K562 (cell line): Measurements from ENCODE around the gene ULBP2. TPM values are rescaled to one million over a fixed set of nuclear protein-coding genes. Genes with fewer than 3 reads are reported as not detected.
A peak's percentile ranks its signal among the peaks of the same experiment; 100 is the strongest.

ENCODE experiments used
- CSDE1 ChIP-seq, 2 experiments: fragments of 450-650 bp; IDR thresholded peaks; 2 replicates each; pipeline ENCODE4 v1.6.1; 2016; ENCODE audit warnings: mild to moderate bottlenecking in 1 of 2
- FOXK1 ChIP-seq: sonication (generic); formaldehyde crosslinking; IDR thresholded peaks from 2 replicates; pipeline ENCODE4 v1.8.0; 2022; ENCODE audit warnings: missing genetic modification reagents, mild to moderate bottlenecking, borderline replicate concordance
- HDAC1 ChIP-seq, 2 experiments: fragments of 450-650 bp; IDR thresholded peaks; 2 replicates each; pipeline ENCODE4 v1.6.1; 2016 to 2017; ENCODE audit warnings: inconsistent platforms in 1 of 2, mild to moderate bottlenecking in 1 of 2, moderate library complexity in 1 of 2
- IRF2 ChIP-seq: sonication (generic); formaldehyde crosslinking; IDR thresholded peaks from 2 replicates; pipeline ENCODE4 v1.8.1; 2022; ENCODE audit warnings: mild to moderate bottlenecking, missing genetic modification reagents
- NCOA2 ChIP-seq, 2 experiments: fragments of 450-650 bp; IDR thresholded peaks; 2 replicates each; pipeline ENCODE4 v1.6.1; 2018; ENCODE audit warnings: mild to moderate bottlenecking in 2 of 2, moderate library complexity in 1 of 2; ENCODE audit not compliant: partially characterized antibody in 2 of 2
- NEUROD1 ChIP-seq: fragments of 150-350 bp; IDR thresholded peaks from 2 replicates; pipeline ENCODE4 v1.6.1; 2014; ENCODE audit warnings: borderline replicate concordance, low read length, low read depth; ENCODE audit not compliant: partially characterized antibody
- POLR3A ChIP-seq: IDR thresholded peaks from 2 replicates; pipeline ENCODE4 v1.6.1; 2011; ENCODE audit warnings: borderline replicate concordance, mild to moderate bottlenecking, moderate library complexity; ENCODE audit not compliant: insufficient read length, insufficient read depth; ENCODE audit errors: extremely low read depth
- PYGO2 ChIP-seq: fragments of 450-650 bp; IDR thresholded peaks from 2 replicates; pipeline ENCODE4 v1.6.1; 2016; ENCODE audit warnings: mild to moderate bottlenecking, missing genetic modification characterization, moderate library complexity, missing compliant biosample characterization
- SIRT6 ChIP-seq: IDR thresholded peaks from one replicate; pipeline ENCODE4 v1.6.1; 2012; ENCODE audit warnings: low read depth, mild to moderate bottlenecking, control low read depth, inconsistent platforms, low read length, moderate library complexity
- SLC30A9 ChIP-seq: fragments of 250-450 bp; sonication (Bioruptor Pico); IDR thresholded peaks from 2 replicates; pipeline ENCODE4 v1.8.0; 2022; ENCODE audit warnings: mild to moderate bottlenecking, moderate library complexity
- SRF ChIP-seq, 2 experiments: fragments of 250-450, 450-650 bp in 1 of 2; sonication (Bioruptor Pico) in 1 of 2; sonication (generic) in 1 of 2; formaldehyde crosslinking; IDR thresholded peaks; 2 replicates each; pipeline versions ENCODE4 v1.5.0 to v1.5.1; 2020 to 2022; ENCODE audit warnings: mild to moderate bottlenecking in 1 of 2, missing genetic modification reagents in 1 of 2
- U2AF2 ChIP-seq: fragments of 200-400 bp; formaldehyde crosslinking; optimal IDR thresholded peaks from 2 replicates; pipeline ENCODE3; 2017; ENCODE audit warnings: low read depth, mild to moderate bottlenecking, low read length
- polyA plus RNA-seq, 8 experiments: library from polyadenylated mRNA; depleted of rRNA in 4 of 8; stranded (reverse) in 5 of 8; unstranded in 3 of 8; fragments of >200 nt; fragmentation: Nextera tagmentation in 2 of 8; fragmentation: Illumina TruSeq in 1 of 8; extraction: Ambion mirVana in 2 of 8; extraction: Trizol in 1 of 8; gene quantifications; 2 replicates each; pipeline versions ENCODE4 v1.2.1 to v1.2.3, GENCODE V29; 2011 to 2014; ENCODE audit warnings: inconsistent platforms in 1 of 8, missing spikeins in 1 of 8
- total RNA-seq, 7 experiments: library from RNA; depleted of rRNA in 6 of 7; stranded (reverse); fragments of >200 nt in 6 of 7; fragmentation: Illumina TruSeq in 2 of 7; extraction: Trizol in 2 of 7; gene quantifications; 2 replicates each; pipeline versions ENCODE4 v1.2.1 to v1.2.3, GENCODE V29; 2011 to 2021; ENCODE audit warnings: low replicate concordance in 1 of 7
- TF ChIP-seq, protein P1 (sequence below), 2 experiments: fragments of 450-650 bp; formaldehyde crosslinking in 1 of 2; IDR thresholded peaks; 2 replicates each; pipeline versions ENCODE4 v1.4.0 to v1.6.1; 2014 to 2020; ENCODE audit warnings: mild to moderate bottlenecking in 2 of 2, borderline replicate concordance in 1 of 2, low read depth in 1 of 2
- TF ChIP-seq, protein P2 (sequence below), 3 experiments: fragments of 200-800 bp in 1 of 3; fragments of 250-450 bp in 1 of 3; fragments of 450-650 bp in 1 of 3; sonication (Bioruptor Pico) in 1 of 3; sonication (Bioruptor generic) in 1 of 3; formaldehyde crosslinking in 1 of 3; IDR thresholded peaks; 2 replicates each; pipeline versions ENCODE4 v1.6.1 to v1.8.0; 2016 to 2022; ENCODE audit warnings: mild to moderate bottlenecking in 2 of 3, missing genetic modification characterization in 2 of 3, missing compliant biosample characterization in 1 of 3, moderate library complexity in 1 of 3

ULBP2 gene
- total and polyA plus RNA-seq, 9 of the 15 experiments (the other 6 are each of a cell fraction or from before 2014, with no cell fraction given) = 0.50 to 5.3 (median 1.2) TPM

DNA sequence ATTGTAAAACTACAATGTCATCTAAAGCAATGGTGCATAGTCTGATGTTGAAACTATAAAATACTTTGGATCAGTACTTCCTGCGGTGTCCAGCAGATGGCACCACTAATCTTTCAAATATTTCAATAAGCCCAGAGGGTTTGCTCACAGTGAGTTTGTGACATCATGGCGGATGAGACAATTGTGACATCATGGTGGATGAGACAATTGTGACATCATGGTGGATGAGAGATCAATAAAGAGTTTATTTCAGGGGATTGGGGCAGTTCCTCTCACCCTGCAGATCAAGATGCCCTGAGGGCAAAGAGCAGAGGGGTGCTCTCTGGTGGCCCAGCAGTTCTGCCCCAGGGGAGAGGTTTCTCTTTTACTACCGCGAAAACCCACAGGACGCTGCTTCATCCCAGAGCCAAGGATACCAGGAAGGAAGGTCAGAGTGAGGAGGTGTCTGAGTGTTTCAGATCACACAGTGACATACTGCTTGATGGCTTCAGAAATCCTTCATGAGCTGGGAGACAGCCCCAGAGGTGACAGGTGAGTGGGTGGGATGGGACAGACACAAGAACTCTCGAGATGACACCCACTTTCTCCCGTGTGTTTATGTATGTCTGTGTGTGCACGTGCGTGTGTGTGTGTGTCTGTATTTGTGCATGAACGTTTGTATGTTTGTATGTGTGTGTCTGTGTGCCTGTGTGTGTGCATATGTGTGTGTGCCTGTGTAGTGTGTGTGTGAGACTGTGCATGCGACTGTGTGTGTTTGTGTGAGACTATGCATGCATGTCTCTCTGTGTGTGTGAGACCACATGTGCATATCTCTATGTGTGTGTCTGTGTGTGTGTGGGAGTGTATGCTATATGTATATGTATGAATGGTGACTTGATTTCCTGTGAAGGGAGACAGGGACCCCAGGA, 7.3 kb upstream of the ULBP2 start (continued):
- TF ChIP-seq SRF (CRISPR knock-in tag; IDR thresholded peaks at IDR 0.05) (no peak), HDAC1 (IDR thresholded peaks at IDR 0.05) (0 out of 4 replicates have a peak, but pooled peaks of 1 of the 2 experiments have one; percentile 12), FOXK1 (no peak), NCOA2 (IDR thresholded peaks at IDR 0.05; ENCODE audit: partially characterized antibody in 2 of 2) (no peak), U2AF2 (no peak), IRF2 (CRISPR knock-in tag) (no peak), POLR3A (no peak), SIRT6 (no peak), SLC30A9 (no peak), NEUROD1 (no peak), CSDE1 (IDR thresholded peaks at IDR 0.05) (peak in 1 of 2 experiments; percentile 79; a peak in 2 of 4 replicates), PYGO2 (tag) (no peak)
- TF ChIP-seq, protein P1, sequence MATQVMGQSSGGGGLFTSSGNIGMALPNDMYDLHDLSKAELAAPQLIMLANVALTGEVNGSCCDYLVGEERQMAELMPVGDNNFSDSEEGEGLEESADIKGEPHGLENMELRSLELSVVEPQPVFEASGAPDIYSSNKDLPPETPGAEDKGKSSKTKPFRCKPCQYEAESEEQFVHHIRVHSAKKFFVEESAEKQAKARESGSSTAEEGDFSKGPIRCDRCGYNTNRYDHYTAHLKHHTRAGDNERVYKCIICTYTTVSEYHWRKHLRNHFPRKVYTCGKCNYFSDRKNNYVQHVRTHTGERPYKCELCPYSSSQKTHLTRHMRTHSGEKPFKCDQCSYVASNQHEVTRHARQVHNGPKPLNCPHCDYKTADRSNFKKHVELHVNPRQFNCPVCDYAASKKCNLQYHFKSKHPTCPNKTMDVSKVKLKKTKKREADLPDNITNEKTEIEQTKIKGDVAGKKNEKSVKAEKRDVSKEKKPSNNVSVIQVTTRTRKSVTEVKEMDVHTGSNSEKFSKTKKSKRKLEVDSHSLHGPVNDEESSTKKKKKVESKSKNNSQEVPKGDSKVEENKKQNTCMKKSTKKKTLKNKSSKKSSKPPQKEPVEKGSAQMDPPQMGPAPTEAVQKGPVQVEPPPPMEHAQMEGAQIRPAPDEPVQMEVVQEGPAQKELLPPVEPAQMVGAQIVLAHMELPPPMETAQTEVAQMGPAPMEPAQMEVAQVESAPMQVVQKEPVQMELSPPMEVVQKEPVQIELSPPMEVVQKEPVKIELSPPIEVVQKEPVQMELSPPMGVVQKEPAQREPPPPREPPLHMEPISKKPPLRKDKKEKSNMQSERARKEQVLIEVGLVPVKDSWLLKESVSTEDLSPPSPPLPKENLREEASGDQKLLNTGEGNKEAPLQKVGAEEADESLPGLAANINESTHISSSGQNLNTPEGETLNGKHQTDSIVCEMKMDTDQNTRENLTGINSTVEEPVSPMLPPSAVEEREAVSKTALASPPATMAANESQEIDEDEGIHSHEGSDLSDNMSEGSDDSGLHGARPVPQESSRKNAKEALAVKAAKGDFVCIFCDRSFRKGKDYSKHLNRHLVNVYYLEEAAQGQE (IDR thresholded peaks at IDR 0.05; ENCODE audit: borderline replicate concordance) = peak; percentile 90
- TF ChIP-seq, protein P1 (CRISPR knock-in tag; IDR thresholded peaks at IDR 0.05; ENCODE audit: low read depth) = no peak
- TF ChIP-seq, protein P2, sequence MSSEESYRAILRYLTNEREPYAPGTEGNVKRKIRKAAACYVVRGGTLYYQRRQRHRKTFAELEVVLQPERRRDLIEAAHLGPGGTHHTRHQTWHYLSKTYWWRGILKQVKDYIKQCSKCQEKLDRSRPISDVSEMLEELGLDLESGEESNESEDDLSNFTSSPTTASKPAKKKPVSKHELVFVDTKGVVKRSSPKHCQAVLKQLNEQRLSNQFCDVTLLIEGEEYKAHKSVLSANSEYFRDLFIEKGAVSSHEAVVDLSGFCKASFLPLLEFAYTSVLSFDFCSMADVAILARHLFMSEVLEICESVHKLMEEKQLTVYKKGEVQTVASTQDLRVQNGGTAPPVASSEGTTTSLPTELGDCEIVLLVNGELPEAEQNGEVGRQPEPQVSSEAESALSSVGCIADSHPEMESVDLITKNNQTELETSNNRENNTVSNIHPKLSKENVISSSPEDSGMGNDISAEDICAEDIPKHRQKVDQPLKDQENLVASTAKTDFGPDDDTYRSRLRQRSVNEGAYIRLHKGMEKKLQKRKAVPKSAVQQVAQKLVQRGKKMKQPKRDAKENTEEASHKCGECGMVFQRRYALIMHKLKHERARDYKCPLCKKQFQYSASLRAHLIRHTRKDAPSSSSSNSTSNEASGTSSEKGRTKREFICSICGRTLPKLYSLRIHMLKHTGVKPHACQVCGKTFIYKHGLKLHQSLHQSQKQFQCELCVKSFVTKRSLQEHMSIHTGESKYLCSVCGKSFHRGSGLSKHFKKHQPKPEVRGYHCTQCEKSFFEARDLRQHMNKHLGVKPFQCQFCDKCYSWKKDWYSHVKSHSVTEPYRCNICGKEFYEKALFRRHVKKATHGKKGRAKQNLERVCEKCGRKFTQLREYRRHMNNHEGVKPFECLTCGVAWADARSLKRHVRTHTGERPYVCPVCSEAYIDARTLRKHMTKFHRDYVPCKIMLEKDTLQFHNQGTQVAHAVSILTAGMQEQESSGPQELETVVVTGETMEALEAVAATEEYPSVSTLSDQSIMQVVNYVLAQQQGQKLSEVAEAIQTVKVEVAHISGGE (CRISPR knock-in tag; IDR thresholded peaks at IDR 0.05) = no peak
